ENCODE data around the gene SPATA6L. TPM values are rescaled to one million over a fixed set of nuclear protein-coding genes. Genes with fewer than 3 reads are reported as not detected.

SPATA6L gene
- polyA plus RNA-seq, 1 donor: 5.3 TPM

DNA sequence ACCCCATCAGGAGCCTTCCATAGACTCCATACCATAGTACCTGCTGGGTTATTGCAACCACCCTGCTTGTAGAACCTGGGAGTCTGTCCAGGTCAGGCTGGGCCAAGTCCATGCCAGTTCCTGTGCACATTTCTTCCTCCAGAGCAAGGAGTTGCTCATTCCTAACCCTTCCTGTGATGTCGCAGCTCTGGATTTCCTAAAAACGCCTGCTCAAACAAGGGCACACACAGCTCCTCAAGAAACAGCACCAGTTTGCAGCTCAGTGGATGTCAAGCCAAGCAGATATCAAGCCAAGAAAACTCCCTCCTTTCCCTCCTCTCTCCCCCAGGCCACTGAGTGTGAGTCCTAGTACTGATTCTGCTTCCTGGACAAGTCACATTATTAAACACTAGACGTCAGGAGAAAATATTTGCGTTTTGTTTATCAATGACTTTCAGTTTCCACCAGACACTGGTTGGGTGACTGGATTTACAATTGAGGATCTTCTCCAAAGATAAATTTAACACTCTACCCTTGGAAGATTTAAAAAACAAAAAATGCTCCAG is 116.5 kb downstream of the SPATA6L start:
- no peak for DNase-seq

- DNase-seq: no peak
These were observed 117.2 kb downstream of the SPATA6L start for GRCh38 chr9:4548811-4549725.

Other genes starting within 250 kb of the SPATA6L start
- gene SLC1A1, start 176.0 kb downstream of the SPATA6L start, polyA plus RNA-seq (ENCODE audit: insufficient read length): 20.7 TPM
- 17.8 TPM for gene PLPP6, start 4.2 kb downstream of the SPATA6L start, polyA plus RNA-seq (ENCODE audit: insufficient read length)
- gene CDC37L1, start 13.1 kb upstream of the SPATA6L start, polyA plus RNA-seq (ENCODE audit: insufficient read length): 18.5 TPM
- 116 TPM for gene AK3, start 74.7 kb upstream of the SPATA6L start, polyA plus RNA-seq (ENCODE audit: insufficient read length)
- gene RCL1, start 126.5 kb upstream of the SPATA6L start, polyA plus RNA-seq (ENCODE audit: insufficient read length): 20.2 TPM

Data from left kidney (tissue), 2 donors.